K562 (cell line): ENCODE results near the gene EPHB1. TPM values are rescaled to one million over a fixed set of nuclear protein-coding genes. Genes with fewer than 3 reads are reported as not detected.

Experiments used
- ATAC-seq: fragments of 200-7000 bp; cut with Tn5 transposase; 3 replicates; pipeline ENCODE4 v1.9.1; 2020; ENCODE audit warnings: moderate library complexity
- BruUV-seq: library from RNA; stranded (reverse); fragments of 400-500 nt; replicated peaks from 2 replicates; lab custom pipeline; 2021; lab: Mats Ljungman, UMichigan
- CTCF ChIA-PET: fragments of 300-600 bp; formaldehyde crosslinking; extraction: SDS; loops from one replicate; lab custom pipeline; 2021; ENCODE audit warnings: low intra/inter-chr PET ratio; lab: Yijun Ruan, JAX
- POLR2A ChIA-PET: fragments of 300-600, 350-650 bp; sonication (Branson Sonifier 250); formaldehyde crosslinking; extraction: SDS; loops from one replicate; lab custom pipeline; 2021; ENCODE audit warnings: antibody characterized with exemption, inconsistent platforms; lab: Yijun Ruan, JAX
- DNase-seq, 4 experiments: peaks; one replicate each; pipeline versions ENCODE4 v3.0.0 to v3.0.0-alpha.2; 2011 to 2018; ENCODE audit warnings: low spot score in 3 of 4, mixed read lengths in 3 of 4; ENCODE audit errors: extremely low read depth in 1 of 4
- FAIRE-seq: peaks from 2 replicates; lab custom pipeline; 2011; peaks lifted over from hg19 to GRCh38; lab: Jason Lieb, UNC
- H2AFZ ChIP-seq: 2 replicates; pipeline ENCODE4 v1.6.0; 2011; ENCODE audit warnings: low read depth, low read length, control low read depth, inconsistent platforms
- H3K27ac ChIP-seq: fragments of 200-600 bp; 3 replicates; pipeline ENCODE4 v1.8.0; 2011; ENCODE audit warnings: low read depth, mild to moderate bottlenecking, control low read depth, inconsistent platforms, low read length, moderate library complexity, mixed read lengths; ENCODE audit errors: extremely low read depth
- H3K27me3 ChIP-seq, 2 experiments: fragments of 300-600 bp in 1 of 2; 2 replicates in 1 of 2; 3 replicates in 1 of 2; pipeline versions ENCODE4 v1.6.0 to v1.8.0; 2011; ENCODE audit warnings: inconsistent platforms in 2 of 2, low read length in 2 of 2, mild to moderate bottlenecking in 1 of 2, mixed read lengths in 1 of 2, moderate library complexity in 1 of 2; ENCODE audit not compliant: control insufficient read depth in 2 of 2, insufficient read depth in 2 of 2
- H3K36me3 ChIP-seq: fragments of 300-600 bp; 3 replicates; pipeline ENCODE4 v1.8.0; 2011; ENCODE audit warnings: mild to moderate bottlenecking, low read length, inconsistent platforms; ENCODE audit not compliant: control insufficient read depth, insufficient read depth
- H3K4me1 ChIP-seq, 2 experiments: fragments of 200-600 bp in 1 of 2; replicated peaks in 1 of 2; 2 replicates in 1 of 2; 3 replicates in 1 of 2; pipeline versions ENCODE4 v1.5.1 to v1.8.0; 2011; ENCODE audit warnings: inconsistent platforms in 2 of 2, low read length in 2 of 2, mild to moderate bottlenecking in 1 of 2, mixed read lengths in 1 of 2, moderate library complexity in 1 of 2; ENCODE audit not compliant: control insufficient read depth in 2 of 2, insufficient read depth in 2 of 2
- H3K4me2 ChIP-seq: 2 replicates; pipeline ENCODE4 v1.6.1; 2011; ENCODE audit warnings: low read length, control low read depth, inconsistent platforms, mixed read lengths; ENCODE audit not compliant: insufficient read depth
- H3K4me3 ChIP-seq: fragments of 200-600 bp; sonication (generic), shearing (Covaris generic); 2 replicates; pipeline ENCODE4 v1.5.1; 2016; ENCODE audit warnings: control low read depth, inconsistent platforms
- H3K79me2 ChIP-seq: fragments of 200-600 bp; 3 replicates; pipeline ENCODE4 v1.8.0; 2011; ENCODE audit warnings: low read length, inconsistent platforms; ENCODE audit not compliant: control insufficient read depth, insufficient read depth
- H3K9ac ChIP-seq, 2 experiments: 2 replicates each; pipeline versions ENCODE4 v1.6.0 to v1.6.1; 2011; ENCODE audit warnings: low read depth in 2 of 2, low read length in 2 of 2, control low read depth in 1 of 2, inconsistent platforms in 1 of 2, mild to moderate bottlenecking in 1 of 2, mixed read lengths in 1 of 2; ENCODE audit not compliant: insufficient read depth in 1 of 2
- H3K9me1 ChIP-seq: one replicate; pipeline ENCODE4 v1.6.0; 2011; ENCODE audit warnings: inconsistent platforms, mild to moderate bottlenecking, low read length, moderate library complexity; ENCODE audit not compliant: control insufficient read depth, insufficient read depth
- H3K9me3 ChIP-seq: replicated peaks from 2 replicates; pipeline ENCODE4 v1.5.1; 2011; ENCODE audit warnings: low read depth, low read length, inconsistent platforms; ENCODE audit not compliant: control insufficient read depth, insufficient read depth
- H4K20me1 ChIP-seq: replicated peaks from 2 replicates; pipeline ENCODE4 v1.6.1; 2011; ENCODE audit warnings: low read length, inconsistent platforms, mixed read lengths; ENCODE audit not compliant: control insufficient read depth, insufficient read depth
- FOXK2 ChIP-seq, 2 experiments: fragments of 450-650 bp; IDR thresholded peaks in 1 of 2; conservative IDR thresholded peaks in 1 of 2; 2 replicates each; pipeline ENCODE4 v1.6.1; 2016; ENCODE audit warnings: low read depth in 2 of 2, mild to moderate bottlenecking in 1 of 2
- GATAD2A ChIP-seq: fragments of 450-650 bp; IDR thresholded peaks from 2 replicates; pipeline ENCODE4 v1.6.1; 2017
- SIX5 ChIP-seq, 2 experiments: IDR thresholded peaks; 2 replicates each; pipeline ENCODE4 v1.6.1; 2011; ENCODE audit warnings: low read length in 2 of 2, borderline replicate concordance in 1 of 2, low read depth in 1 of 2, mild to moderate bottlenecking in 1 of 2, moderate library complexity in 1 of 2; ENCODE audit not compliant: insufficient read depth in 1 of 2
- SMARCE1 ChIP-seq: fragments of 450-650 bp; IDR thresholded peaks from 2 replicates; pipeline ENCODE4 v1.7.1; 2016; ENCODE audit warnings: mild to moderate bottlenecking
- TAL1 ChIP-seq: fragments of 450-650 bp; IDR thresholded peaks from 2 replicates; pipeline ENCODE4 v1.6.1; 2016; ENCODE audit warnings: mild to moderate bottlenecking
- ZFPM2 ChIP-seq: fragments of 250-450 bp; sonication (Bioruptor Pico); IDR thresholded peaks from 2 replicates; pipeline ENCODE4 v1.5.1; 2022; ENCODE audit warnings: mild to moderate bottlenecking
- WGBS: fragments of 100-300 bp; shearing (Covaris generic); methylation state at CpG from one replicate; pipeline ENCODE4 v1.1.6; 2016; ENCODE audit warnings: low coverage, mixed read lengths; ENCODE audit not compliant: insufficient coverage; ENCODE audit errors: missing lambda C conversion rate; 5-methylcytosine and 5-hydroxymethylcytosine counted together
- in situ Hi-C: fragments of 300-500 bp; cut with MboI; formaldehyde crosslinking; loops from 4 replicates; pipeline ENCODE4 v1.15.0; 2018; ENCODE audit warnings: inconsistent platforms, mixed read lengths
- intact Hi-C: fragments of 100-400 bp; cut with micrococcal nuclease; formaldehyde crosslinking; loops from 2 replicates; pipeline ENCODE4 v1.14.2; 2022
- polyA plus RNA-seq, 8 experiments: library from polyadenylated mRNA; depleted of rRNA in 4 of 8; stranded (reverse) in 5 of 8; unstranded in 3 of 8; fragments of >200 nt; fragmentation: Nextera tagmentation in 2 of 8; fragmentation: Illumina TruSeq in 1 of 8; extraction: Ambion mirVana in 2 of 8; extraction: Trizol in 1 of 8; gene quantifications; 2 replicates each; pipeline versions ENCODE4 v1.2.1 to v1.2.3, GENCODE V29; 2011 to 2014; ENCODE audit warnings: inconsistent platforms in 1 of 8, missing spikeins in 1 of 8
- total RNA-seq, 7 experiments: library from RNA; depleted of rRNA in 6 of 7; stranded (reverse); fragments of >200 nt in 6 of 7; fragmentation: Illumina TruSeq in 2 of 7; extraction: Trizol in 2 of 7; gene quantifications; 2 replicates each; pipeline versions ENCODE4 v1.2.1 to v1.2.3, GENCODE V29; 2011 to 2021; ENCODE audit warnings: low replicate concordance in 1 of 7
- TF ChIP-seq, protein P1 (sequence below): fragments of 250-450 bp; sonication (Bioruptor Pico); IDR thresholded peaks from 2 replicates; pipeline ENCODE4 v1.5.0; 2021; ENCODE audit warnings: mild to moderate bottlenecking, borderline replicate concordance

The EPHB1 gene
- total and polyA plus RNA-seq, 9 of the 15 experiments (the other 6 are each of a cell fraction or from before 2014, with no cell fraction given) = 0.29 TPM; not detected in 8

DNA sequence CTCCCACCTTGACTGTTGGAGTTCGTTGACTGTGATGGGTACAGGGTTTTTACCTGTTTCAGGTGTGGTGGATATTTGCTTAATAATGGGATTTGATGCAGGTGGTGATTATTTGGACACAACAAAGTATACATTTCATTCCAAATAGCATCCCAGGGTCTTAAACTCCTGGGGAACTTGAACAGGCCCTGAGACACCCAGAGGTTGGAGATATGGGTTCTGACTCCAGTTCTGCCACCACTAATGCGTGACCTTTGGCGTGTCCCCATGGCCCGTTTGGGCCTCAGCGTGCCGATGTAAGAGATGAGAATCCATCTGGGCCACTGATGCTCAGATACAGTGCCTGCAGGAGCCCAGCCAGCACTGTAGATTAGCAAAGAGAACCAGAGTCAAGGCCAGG is 264.5 kb downstream of the EPHB1 start:
- H3K4me2 ChIP-seq = no peak overlapping the region
- 0% methylated on average over 6 of the region's 6 CpGs for WGBS
- intact Hi-C loops (no loop called here), in situ Hi-C loops (no loop called here)
- TF ChIP-seq, protein P1, sequence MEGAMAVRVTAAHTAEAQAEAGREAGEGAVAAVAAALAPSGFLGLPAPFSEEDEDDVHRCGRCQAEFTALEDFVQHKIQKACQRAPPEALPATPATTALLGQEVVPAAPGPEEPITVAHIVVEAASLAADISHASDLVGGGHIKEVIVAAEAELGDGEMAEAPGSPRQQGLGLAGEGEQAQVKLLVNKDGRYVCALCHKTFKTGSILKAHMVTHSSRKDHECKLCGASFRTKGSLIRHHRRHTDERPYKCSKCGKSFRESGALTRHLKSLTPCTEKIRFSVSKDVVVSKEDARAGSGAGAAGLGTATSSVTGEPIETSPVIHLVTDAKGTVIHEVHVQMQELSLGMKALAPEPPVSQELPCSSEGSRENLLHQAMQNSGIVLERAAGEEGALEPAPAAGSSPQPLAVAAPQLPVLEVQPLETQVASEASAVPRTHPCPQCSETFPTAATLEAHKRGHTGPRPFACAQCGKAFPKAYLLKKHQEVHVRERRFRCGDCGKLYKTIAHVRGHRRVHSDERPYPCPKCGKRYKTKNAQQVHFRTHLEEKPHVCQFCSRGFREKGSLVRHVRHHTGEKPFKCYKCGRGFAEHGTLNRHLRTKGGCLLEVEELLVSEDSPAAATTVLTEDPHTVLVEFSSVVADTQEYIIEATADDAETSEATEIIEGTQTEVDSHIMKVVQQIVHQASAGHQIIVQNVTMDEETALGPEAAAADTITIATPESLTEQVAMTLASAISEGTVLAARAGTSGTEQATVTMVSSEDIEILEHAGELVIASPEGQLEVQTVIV (CRISPR knock-in tag) = no peak
- TF ChIP-seq GATAD2A (no peak), SIX5 (IDR thresholded peaks at IDR 0.05; ENCODE audit: borderline replicate concordance in 1 of 2, insufficient read depth in 1 of 2, low read depth in 1 of 2, low read length in 2 of 2) (no peak), FOXK2 (conservative IDR thresholded peaks at IDR 0.05 in 1 of 2, IDR thresholded peaks at IDR 0.05 in 1 of 2; ENCODE audit: low read depth in 2 of 2) (no peak), SMARCE1 (no peak), ZFPM2 (CRISPR knock-in tag) (no peak), TAL1 (no peak)
- no peaks in the 10 kb centered on the region for H3K79me2 ChIP-seq
- no peak overlapping the region for H3K27ac ChIP-seq
- no peaks in the 10 kb centered on the region for H3K27me3 ChIP-seq
- ChIA-PET POLR2A (no interaction called here), CTCF (no interaction called here)
- DNase-seq = no peak
- no peaks in the 10 kb centered on the region for H3K4me1 ChIP-seq
- ATAC-seq = no peak
- no TSS peak for BruUV-seq
- H4K20me1 ChIP-seq = no peaks in the 10 kb centered on the region
- H3K36me3 ChIP-seq = no peaks in the 10 kb centered on the region
- H2AFZ ChIP-seq = no peak overlapping the region
- H3K9me3 ChIP-seq = no peaks in the 10 kb centered on the region
- no peak overlapping the region for H3K4me3 ChIP-seq
- FAIRE-seq = no peak
- H3K9me1 ChIP-seq = no peaks in the 10 kb centered on the region
- no peak overlapping the region for H3K9ac ChIP-seq
